ENCODE data around the gene SH3RF1. TPM values are rescaled to one million over a fixed set of nuclear protein-coding genes. Genes with fewer than 3 reads are reported as not detected.

Gene SH3RF1
- total and polyA plus RNA-seq, 2 of the 8 experiments (the other 6 are each of a cell fraction or from before 2014, with no cell fraction given), result 6.9 to 15.1 TPM

GRCh38 chr4:169110633-169111032, 160.1 kb downstream of the SH3RF1 start (continued):
- TF ChIP-seq, protein P1, sequence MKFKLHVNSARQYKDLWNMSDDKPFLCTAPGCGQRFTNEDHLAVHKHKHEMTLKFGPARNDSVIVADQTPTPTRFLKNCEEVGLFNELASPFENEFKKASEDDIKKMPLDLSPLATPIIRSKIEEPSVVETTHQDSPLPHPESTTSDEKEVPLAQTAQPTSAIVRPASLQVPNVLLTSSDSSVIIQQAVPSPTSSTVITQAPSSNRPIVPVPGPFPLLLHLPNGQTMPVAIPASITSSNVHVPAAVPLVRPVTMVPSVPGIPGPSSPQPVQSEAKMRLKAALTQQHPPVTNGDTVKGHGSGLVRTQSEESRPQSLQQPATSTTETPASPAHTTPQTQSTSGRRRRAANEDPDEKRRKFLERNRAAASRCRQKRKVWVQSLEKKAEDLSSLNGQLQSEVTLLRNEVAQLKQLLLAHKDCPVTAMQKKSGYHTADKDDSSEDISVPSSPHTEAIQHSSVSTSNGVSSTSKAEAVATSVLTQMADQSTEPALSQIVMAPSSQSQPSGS (IDR thresholded peaks at IDR 0.05; ENCODE audit: low read length), result no peak
- no peak for TF ChIP-seq HDAC2 (IDR thresholded peaks at IDR 0.05; ENCODE audit: borderline replicate concordance in 1 of 2, low read depth in 2 of 2, low read length in 2 of 2)
- TF ChIP-seq KDM1A (IDR thresholded peaks at IDR 0.05; ENCODE audit: borderline replicate concordance, low read length), result no peak
- no peak for TF ChIP-seq SP2 (IDR thresholded peaks at IDR 0.05; ENCODE audit: low read length)
- TF ChIP-seq SAP30 (IDR thresholded peaks at IDR 0.05; ENCODE audit: insufficient read depth, insufficient replicate concordance, low read length), result no peak
- TF ChIP-seq ASH2L (IDR thresholded peaks at IDR 0.05; ENCODE audit: low read length), result no peak
- no peak for TF ChIP-seq POU5F1 (IDR thresholded peaks at IDR 0.05; ENCODE audit: low read depth, low read length)
- no peak for TF ChIP-seq CEBPB (IDR thresholded peaks at IDR 0.05; ENCODE audit: low read depth, low read length)
